Epidermal melanocyte (primary cell): ENCODE measurements around the gene NCKAP5.

ENCODE experiments used
- DNase-seq: peaks from one replicate; pipeline ENCODE4 v3.0.0; 2011; ENCODE audit warnings: low spot score; ENCODE audit not compliant: insufficient read length

The NCKAP5 gene

DNA sequence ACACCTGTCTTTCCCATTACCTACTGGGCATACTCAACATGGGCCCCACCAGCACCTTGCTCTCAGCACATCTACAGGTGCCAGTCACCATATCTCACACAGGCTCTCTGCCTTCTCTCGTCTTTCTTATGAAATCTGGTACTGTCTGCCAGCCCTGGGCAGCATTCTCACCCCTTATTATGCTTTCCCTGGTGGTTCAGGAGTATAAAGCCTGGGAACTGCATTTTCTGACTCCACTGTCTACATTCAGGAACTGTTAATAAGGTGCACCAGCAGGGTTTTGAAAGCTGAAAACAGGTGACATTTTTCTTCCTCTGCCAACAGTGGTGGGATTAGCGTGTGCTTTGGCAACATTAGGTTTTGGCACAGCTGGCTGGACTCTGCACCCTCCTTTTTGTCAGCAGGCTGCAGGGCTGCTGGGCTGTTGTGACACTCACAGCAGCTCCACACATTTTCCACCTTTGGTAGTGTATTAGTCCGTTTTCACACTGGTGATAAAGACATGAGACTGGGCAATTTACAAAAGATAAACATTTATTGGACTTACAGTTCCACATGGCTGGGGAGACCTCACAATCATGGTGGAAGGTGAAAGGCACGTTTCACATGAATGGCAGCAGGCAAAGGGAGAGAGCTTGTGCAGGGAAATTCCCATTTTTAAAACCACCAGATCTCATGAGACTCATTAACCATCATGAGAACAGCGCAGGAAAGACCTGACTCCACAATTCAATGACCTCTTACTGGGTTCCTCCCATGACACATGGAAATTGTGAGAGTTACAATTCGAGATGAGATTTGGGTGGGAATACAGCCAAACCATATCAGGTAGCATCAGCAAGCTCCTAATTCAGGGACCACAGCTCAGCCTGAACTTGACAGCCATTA, 555.2 kb downstream of the NCKAP5 start:
- DNase-seq: no peak

DNA sequence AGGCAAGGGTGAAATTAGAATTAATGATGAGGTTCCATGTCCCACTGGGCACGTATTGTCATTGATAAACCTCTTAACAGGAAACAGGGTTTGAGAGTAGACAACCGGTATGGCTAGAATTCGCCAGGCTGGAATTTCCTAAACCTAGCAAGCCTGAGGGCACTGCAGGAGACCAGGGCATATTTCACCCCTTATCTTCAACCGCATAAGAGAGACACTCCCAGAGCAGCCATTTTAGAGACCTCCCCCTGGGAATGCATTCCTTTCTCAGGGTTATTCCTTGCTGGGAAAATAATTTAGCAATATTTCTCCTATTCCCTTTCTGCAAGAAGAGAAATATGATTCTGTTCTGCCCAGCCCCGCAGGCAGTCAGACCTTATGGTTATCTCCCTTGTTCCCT, 563.6 kb downstream of the NCKAP5 start:
- no peak for DNase-seq

DNA sequence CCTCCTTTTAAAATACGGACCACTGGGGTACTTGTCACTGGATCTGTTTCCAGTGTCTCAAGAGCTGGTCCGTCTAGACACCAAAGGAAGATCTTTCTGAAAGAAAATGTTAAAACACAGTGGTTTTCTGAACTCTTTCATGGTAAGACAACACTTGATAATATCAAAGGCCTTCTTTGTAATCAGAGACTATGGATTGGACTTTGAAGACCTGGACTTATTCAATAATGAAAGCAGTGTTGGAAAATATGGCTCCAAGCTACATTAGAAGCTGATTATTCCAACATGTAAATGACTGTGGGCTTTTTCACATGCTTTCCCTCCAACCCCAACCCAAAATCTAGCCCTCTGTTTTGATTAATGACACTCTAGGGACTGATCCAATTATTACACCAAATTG, 568.8 kb downstream of the NCKAP5 start:
- peak; percentile 23 for DNase-seq

DNA sequence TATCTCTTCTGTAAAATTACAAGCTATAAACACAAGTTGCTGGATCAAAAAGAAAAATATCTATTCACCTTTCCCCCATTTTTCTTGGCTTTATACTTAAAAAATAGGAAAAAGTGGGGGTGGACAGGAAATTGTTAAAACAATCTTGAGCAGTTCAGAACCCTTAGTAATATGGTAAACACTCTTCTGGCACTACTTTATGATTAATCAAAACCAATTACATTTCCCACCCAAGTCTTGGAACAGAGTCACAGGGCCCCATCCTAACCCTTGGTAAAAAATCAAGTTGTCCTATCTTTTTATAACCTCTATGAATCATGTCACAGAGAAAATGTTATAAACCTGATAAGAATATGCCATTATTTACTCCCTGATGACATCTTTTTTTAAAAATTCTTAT, 570.0 kb downstream of the NCKAP5 start:
- DNase-seq: no peak

DNA sequence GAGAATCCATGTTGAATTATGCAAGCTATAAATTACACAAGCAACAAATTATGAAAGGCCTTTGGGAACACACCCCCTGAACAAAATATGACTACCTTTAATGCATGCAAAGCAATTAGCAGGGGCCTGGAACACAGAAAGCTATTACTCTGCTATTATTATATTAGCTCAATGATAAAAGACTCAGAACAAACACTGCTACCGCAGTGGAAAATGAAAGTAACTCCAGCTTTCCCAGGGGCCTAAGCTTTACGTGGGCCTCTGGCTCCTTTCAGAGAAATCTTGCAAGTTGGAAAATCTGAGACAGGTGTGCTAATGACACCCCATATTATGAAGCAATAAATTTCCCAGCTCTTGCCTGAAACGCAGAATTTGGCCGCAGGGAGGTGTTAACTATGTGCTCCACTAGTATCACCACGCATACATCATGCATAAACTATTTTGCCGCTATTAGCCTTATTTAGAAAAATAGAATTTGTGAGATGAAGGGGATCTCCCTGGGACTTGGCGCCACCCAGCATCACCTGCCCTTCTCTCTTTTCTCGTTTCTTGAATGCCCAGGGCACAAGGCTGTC, 576.7 kb downstream of the NCKAP5 start:
- DNase-seq: no peak

DNA sequence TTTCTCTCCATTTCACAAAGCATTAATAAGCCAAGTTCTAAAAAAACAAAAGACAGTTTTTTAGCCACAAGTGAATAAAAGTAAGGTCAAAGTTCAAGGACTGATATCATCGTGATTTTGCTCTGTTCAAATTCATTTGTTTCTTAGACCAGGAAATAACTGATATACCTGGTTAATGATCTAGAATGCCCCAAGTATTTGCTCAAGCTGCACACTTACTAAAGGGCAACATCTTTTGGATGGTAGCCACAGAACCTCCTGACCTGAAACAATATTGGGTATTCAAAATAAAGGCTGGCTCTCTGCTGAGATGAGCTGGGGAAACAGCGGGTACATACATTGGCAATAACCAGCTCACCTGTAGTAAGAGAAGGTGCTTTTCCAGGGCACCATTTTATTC, 583.5 kb downstream of the NCKAP5 start:
- DNase-seq: no peak

DNA sequence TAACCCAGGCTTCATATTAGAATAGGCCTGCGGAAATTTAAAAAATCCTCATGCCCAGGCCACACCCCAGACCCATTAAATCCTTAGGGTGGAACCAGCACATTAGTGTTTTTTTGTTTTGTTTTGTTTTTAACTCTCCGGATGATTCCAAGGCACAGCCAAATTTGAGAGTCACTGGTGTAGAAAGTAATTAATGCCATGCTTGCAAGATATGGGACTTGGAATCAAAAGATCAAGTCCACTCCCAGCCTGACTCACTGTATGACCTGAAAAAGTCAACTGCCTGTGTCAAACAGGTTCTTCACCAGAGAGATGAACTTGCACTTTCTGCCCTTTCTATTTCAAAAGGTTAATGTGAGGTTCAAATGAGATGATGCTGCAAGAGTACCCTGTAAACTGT, 588.0 kb downstream of the NCKAP5 start:
- DNase-seq: no peak

DNA sequence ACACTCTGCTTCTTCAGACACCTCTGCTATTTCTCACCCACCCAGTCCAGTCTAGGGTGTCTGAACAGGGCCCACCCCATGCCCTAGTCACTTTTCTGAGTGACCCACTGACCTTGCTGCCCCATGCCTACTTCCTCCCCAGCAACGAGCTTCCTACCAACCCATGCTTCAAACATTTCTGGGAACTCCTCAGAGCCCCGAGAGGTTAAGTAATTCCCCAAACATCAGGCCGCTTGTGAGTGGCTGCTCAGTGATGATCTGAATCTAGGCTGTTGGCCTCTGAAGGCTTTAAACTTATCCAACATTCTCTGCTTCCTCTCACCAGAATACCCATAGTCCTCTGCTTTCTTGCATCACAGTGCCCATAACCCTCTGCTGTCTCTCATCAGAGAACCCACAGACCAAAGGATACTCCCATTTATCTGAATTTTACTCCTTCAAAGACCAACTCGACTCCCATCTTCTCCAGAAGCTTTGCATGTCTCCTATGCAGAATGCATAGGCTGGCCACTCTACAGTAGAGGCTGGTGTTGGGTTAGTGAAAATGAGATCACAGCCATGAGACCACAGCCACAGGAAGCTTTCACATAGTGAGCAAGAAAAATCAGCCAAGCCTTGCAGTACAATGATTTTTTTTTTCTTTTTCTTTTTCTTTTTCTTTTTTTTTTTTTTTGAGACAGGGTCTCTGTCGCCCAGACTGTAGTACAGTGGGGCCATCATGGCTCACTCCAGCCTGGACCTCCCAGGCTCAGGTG, 588.7 kb downstream of the NCKAP5 start:
- DNase-seq: no peak

DNA sequence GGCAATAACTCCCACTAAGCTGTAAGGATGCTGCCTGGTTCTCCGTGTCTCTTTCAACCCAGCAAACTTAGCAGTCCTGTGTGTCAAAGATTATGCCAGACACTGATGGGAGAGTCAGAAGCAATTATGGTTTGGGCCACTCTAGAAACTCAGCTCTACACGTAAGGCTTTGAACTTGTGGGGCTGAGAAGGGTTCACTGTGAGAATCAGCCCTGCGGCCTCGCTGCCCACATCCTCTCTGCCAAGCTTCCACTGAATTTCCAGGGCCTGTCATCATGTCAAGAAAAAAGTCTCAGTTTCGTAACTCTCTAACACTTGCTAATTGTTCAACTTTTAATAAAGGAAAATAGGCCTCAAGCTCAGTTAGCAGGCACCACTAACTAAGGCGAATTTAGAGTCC, 589.4 kb downstream of the NCKAP5 start:
- peak; percentile 29 for DNase-seq

DNA sequence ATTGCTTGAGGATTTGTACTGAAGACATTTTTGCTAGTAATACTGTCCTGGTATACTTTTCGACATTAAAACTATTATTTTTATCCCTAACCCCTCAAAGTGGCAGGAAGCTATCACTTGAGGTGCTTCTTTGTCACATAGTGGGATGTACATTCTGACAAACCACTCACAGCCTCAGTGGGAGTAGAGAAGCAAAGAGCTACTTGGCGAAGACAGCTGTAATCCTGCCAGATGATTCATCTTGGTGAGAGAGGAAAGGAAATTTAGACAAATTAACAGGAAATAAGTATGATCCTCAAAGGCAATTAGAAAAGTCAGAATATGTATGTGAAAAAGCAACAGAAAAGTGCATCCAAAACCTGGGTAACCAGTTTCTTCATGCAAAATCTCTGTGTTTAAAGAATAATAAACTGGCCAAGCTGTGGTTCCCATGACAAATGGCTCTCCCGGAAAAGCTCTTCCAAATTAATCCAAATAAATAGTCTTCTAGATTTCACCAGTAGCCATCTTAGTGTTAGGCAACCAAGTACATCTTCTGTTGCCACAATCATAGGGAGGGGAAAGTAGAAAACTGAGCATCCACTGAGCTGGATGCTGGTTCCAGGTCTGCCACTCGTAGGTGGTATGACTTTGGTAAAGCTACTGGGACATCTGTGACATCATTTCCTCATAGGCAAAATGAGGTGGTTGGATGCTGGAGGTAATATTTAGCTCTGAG, 590.3 kb downstream of the NCKAP5 start:
- DNase-seq: no peak

DNA sequence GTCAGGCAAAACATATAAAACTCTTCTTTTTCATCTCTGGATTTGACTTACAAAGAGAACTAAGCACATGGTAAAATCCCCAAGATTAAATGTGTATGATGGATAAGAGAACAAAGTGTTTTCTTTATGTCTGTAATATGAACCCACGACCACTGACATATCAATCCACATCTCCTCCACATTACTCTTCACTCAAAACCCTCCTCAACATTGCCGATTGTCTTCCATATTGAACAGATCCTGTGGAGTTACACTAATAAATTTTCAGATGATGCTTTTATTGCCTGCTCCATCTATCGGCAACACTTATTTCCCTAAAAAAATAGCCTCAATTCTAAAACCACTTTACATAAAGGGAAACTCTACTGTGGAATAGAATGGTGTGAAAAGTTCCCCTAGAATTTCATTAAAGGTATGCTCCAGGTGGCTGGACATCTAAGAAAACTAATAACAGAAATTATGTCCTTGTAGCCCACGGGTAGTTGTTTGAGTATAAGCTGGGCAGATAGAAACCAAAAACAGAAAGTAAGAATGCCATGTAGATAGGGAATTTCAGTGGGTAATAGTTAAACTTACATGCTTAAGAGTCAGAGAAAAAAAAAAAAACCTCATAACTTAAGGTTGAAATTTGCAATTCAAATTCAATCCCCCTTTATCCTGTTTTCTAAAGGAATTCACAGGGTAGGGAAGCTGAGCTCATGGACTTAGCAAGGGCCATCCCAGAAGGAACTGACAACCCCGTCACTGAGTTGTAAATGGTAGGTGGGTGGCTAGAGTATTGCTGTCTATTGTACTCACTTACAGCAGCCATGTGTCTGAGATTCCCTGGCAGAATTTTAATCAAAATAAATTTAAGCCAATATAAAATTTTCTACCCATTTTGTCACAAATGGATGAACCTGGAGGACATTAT, 592.8 kb downstream of the NCKAP5 start:
- no peak for DNase-seq

DNA sequence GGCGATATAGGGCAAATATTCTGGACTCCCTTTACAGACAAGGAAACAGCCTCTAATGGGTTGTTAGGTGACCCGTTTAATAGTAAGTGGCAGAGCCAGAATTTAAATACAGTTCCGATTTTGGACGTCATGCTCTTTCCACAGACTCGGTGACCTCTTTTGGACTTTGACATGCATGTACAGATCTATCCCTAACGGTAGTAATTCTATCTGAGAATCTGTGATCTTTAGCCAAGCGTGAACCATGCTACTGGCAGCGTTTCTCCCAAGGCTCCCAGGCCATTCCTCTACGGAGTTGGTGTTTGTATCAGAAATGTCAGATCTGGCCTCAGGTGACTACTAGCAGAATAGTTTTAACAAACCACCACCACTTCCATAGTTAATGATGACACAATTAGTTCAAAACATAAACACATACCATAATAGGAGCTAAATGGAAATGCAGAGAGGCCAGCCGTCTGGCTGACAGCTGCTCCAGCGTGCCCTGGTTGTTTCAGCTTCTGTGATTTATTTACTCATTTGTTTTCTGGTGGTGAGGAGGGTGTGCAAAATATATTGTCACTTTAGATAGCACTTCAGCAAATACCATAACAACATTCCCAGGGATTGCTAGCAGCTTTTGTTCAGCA, 593.7 kb downstream of the NCKAP5 start:
- DNase-seq: no peak

DNA sequence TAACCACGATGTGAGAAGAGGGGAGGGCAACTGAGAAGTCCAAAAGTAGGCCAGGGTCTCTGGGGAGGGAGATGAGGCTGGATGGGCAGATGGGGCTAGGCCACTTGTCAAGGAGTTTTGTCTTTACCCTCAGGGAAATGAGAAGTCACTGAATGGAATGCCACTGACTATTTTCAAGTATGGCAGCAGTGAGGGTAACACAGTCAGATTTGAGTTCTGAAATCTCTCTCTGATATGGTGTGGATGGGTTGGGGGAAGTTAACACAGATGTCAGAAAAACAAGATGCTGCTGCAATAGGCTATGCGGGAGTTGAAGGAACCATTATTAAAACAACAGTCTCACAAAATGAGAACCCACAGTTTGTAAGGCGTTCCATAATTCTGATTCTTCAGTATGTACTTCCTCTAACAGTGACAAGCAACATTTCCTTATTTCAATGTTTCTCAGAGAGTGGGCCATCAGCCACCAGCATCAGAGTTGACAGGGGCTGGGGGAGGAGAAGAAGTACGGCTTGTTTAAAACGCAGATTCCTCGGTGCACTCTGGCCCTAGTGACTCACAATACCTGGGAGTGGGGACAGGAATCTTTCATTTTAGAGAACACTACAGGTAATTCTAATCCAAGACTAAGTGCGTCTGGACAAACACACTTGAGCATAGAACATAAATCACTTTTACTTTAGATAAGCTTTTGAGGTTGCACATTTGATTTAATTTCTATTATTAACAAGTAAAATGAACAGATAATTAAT, 596.8 kb downstream of the NCKAP5 start:
- no peak for DNase-seq

DNA sequence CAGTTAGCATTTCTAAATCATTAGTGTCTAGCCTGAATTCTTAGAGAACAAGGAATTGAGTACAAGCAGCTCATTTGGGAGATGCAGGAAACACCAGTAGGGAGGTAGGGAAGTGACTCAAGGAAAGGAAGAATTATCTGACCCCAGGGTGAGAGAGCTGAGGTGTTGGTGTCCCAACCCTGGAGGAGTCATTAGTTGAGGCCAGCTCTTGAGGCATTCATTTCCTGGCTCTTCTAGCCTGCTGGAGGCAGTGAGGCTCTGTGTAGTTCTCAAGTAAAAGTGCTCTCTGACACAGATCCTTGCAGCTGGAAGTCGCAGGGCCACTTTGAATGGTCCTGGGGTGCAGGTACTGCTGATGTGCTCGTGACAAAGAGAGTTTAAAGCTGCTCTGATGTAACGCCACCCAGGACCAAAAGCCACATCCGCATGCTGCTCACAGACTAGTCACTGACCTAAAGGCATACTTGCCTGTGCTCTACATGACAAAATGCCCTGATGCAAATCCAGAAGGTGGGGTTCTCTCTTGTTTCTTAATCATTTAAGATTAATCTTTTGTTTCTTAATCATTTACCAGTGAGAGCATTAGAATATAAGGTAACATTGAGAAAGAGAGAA, 598.8 kb downstream of the NCKAP5 start:
- no peak for DNase-seq

DNA sequence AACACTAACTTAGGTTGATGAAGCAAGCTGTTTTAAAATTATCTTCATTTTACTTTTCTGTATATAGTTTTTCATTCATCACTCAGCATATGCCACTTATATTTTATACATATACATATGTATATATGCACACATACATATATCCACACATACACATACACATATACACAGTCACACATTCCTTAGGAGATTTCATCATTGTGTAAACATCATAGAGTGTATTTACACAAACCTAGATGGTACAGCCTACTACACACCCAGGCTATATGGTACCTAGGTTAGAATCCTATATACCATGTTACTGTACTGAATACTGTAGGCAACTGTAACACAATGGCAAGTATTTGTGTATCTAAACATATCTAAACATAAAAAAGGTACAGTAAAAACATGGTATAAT, 602.8 kb downstream of the NCKAP5 start:
- no peak for DNase-seq

DNA sequence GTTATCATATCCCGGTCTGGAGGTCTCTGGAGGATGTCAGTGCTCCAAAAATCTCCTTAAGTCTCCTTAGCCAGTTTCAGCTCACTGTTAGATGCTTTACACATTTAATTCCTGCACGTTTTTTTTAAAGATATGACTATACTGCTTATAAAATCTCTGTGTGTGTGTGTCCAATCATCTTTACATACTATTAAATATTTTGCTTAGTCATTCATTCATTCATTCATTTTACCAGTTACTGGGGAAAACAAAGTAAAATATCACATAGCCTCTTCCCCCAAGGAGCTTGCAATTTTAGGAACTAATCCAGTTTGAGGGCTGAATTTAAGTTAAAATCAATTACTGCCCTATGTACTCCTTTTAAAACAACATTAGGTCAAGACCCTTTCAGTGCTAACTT, 605.1 kb downstream of the NCKAP5 start:
- no peak for DNase-seq

DNA sequence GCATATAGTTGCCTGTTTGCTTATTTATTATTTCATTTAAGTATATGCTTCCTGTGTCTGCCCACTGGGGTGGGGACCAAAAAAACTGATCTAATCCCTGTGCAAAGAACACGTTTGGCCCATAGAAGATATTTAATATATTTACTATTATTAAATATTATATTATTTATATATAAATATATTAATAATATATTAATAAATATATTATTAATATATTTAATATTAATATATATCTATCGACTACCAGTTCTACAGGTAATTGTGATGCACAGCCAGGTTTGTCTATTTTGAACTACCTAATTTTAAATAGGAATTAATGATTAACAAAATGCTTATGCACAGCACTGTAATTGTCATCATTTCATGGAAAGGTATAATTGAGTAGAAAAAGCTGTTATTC, 609.4 kb downstream of the NCKAP5 start:
- no peak for DNase-seq

DNA sequence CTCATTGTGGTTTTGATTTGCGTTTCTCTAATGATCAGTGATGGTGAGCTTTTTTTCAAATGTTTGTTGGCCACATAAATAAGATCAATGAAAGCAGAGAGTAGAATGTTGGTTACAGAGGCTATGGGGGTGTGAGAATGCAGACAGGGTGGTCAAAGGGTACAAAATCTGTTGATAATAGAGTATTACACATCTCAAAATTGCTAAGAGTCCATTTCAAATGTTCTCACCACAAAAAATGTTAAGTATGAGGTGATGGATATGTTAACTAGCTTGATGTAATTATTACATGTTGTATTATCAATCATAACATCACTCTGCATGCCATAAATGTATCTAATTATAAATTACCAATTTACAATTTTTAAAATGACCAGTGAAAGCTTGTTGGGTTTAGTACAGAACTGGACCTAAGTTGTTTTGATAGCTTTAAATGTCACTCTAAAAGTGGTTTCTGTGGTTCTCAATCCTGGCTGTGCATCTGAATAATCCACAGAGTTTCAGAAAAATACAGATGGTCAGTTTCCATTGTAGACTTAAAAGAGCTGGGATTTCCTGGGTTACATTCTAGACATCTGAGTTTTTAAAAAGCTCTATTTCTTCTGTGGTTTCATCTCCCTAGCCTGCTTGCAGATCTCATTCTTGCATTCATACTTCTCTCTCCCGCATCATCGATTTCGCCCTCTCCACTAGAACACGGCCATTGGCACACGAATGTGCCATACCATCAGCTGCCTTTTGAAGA, 612.2 kb downstream of the NCKAP5 start:
- no peak for DNase-seq
